HepG2 (cell line): ENCODE results near the gene GSDME. TPM values are rescaled to one million over a fixed set of nuclear protein-coding genes. Genes with fewer than 3 reads are reported as not detected.

ENCODE experiments used
- ATAC-seq: fragments of 200-7000 bp; cut with Tn5 transposase; 3 replicates; pipeline ENCODE4 v1.9.1; 2020; ENCODE audit warnings: mild to moderate bottlenecking, moderate library complexity
- BruUV-seq: library from RNA; stranded (reverse); fragments of 400-500 nt; replicated peaks from 2 replicates; lab custom pipeline; 2021; lab: Mats Ljungman, UMichigan
- CTCF ChIA-PET: fragments of 300-600 bp; formaldehyde crosslinking; extraction: SDS; loops from one replicate; lab custom pipeline; 2021; ENCODE audit warnings: low total read pairs, inconsistent platforms, low intra/inter-chr PET ratio; lab: Yijun Ruan, JAX
- POLR2A ChIA-PET: fragments of 350-600 bp; sonication (Branson Sonifier 250); formaldehyde crosslinking; loops from one replicate; lab custom pipeline; 2020; ENCODE audit warnings: antibody characterized with exemption, inconsistent platforms; lab: Yijun Ruan, JAX
- DNase-seq: peaks from one replicate; pipeline ENCODE4 v3.0.0-alpha.2; 2015; ENCODE audit warnings: low spot score
- FAIRE-seq: peaks from 3 replicates; lab custom pipeline; 2011; peaks lifted over from hg19 to GRCh38; lab: Jason Lieb, UNC
- H2AFZ ChIP-seq: one replicate; pipeline ENCODE4 v1.6.1; 2011; ENCODE audit warnings: low read length, inconsistent platforms
- H3K27ac ChIP-seq: fragments of 300-600 bp; 3 replicates; pipeline ENCODE4 v1.8.0; 2011; ENCODE audit warnings: mixed run types, mild to moderate bottlenecking, mixed read lengths, low read length, inconsistent platforms; ENCODE audit not compliant: insufficient read depth; ENCODE audit errors: extremely low read length
- H3K27me3 ChIP-seq, 2 experiments: fragments of 200-600 bp in 1 of 2; 2 replicates in 1 of 2; 3 replicates in 1 of 2; pipeline versions ENCODE4 v1.6.0 to v1.8.0; 2011; ENCODE audit warnings: low read length in 2 of 2, mild to moderate bottlenecking in 2 of 2, moderate library complexity in 2 of 2, inconsistent platforms in 1 of 2; ENCODE audit not compliant: insufficient read depth in 2 of 2, control insufficient read depth in 1 of 2
- H3K36me3 ChIP-seq, 2 experiments: fragments of 200-600 bp in 1 of 2; replicated peaks in 1 of 2; 2 replicates in 1 of 2; 3 replicates in 1 of 2; pipeline versions ENCODE4 v1.5.1 to v1.8.0; 2011; ENCODE audit warnings: low read length in 2 of 2, inconsistent platforms in 1 of 2; ENCODE audit not compliant: insufficient read depth in 2 of 2, control insufficient read depth in 1 of 2
- H3K4me1 ChIP-seq: 2 replicates; pipeline ENCODE4 v1.5.1; 2012; ENCODE audit warnings: low read length, inconsistent platforms; ENCODE audit not compliant: insufficient read depth
- H3K4me2 ChIP-seq: 2 replicates; pipeline ENCODE4 v1.6.0; 2011; ENCODE audit warnings: low read depth, low read length, inconsistent platforms
- H3K4me3 ChIP-seq, 3 experiments: fragments of 200-600 bp in 1 of 3; sonication (generic), shearing (Covaris generic) in 1 of 3; replicated peaks in 1 of 3; 2 replicates each; pipeline ENCODE4 v1.5.1; 2011 to 2016; ENCODE audit warnings: low read length in 3 of 3, inconsistent platforms in 2 of 3, low read depth in 2 of 3, mild to moderate bottlenecking in 2 of 3, control low read depth in 1 of 3, mixed read lengths in 1 of 3; ENCODE audit not compliant: insufficient read depth in 1 of 3
- H3K79me2 ChIP-seq: one replicate; pipeline ENCODE4 v1.6.1; 2011; ENCODE audit warnings: low read length, inconsistent platforms; ENCODE audit not compliant: insufficient read depth
- H3K9ac ChIP-seq: 2 replicates; pipeline ENCODE4 v1.6.0; 2011; ENCODE audit warnings: mild to moderate bottlenecking, low read depth, low read length, inconsistent platforms; ENCODE audit not compliant: insufficient read depth
- H3K9me3 ChIP-seq: 2 replicates; pipeline ENCODE4 v1.5.1; 2012; ENCODE audit warnings: mild to moderate bottlenecking, low read length
- H4K20me1 ChIP-seq: 2 replicates; pipeline ENCODE4 v1.6.0; 2011; ENCODE audit warnings: inconsistent platforms, mild to moderate bottlenecking, low read length, moderate library complexity; ENCODE audit not compliant: insufficient read depth
- CHD2 ChIP-seq: IDR thresholded peaks from 2 replicates; pipeline ENCODE4 v1.6.1; 2011; ENCODE audit warnings: low read depth, low read length, improper control_type of control experiment
- EED ChIP-seq: sonication (generic); formaldehyde crosslinking; IDR thresholded peaks from 2 replicates; pipeline ENCODE4 v1.5.0; 2020; ENCODE audit warnings: mild to moderate bottlenecking, missing genetic modification reagents
- ERF ChIP-seq: IDR thresholded peaks from 2 replicates; pipeline ENCODE4 v1.6.1; 2018; ENCODE audit warnings: missing biosample characterization, missing genetic modification reagents
- NFE2L1 ChIP-seq: sonication (generic); formaldehyde crosslinking; IDR thresholded peaks from 2 replicates; pipeline ENCODE4 v1.4.0; 2020; ENCODE audit warnings: missing genetic modification reagents, mild to moderate bottlenecking, borderline replicate concordance
- SMARCC2 ChIP-seq: fragments of 450-650 bp; IDR thresholded peaks from 2 replicates; pipeline ENCODE4 v1.6.1; 2017; ENCODE audit warnings: antibody characterized with exemption, mild to moderate bottlenecking
- SMC3 ChIP-seq: IDR thresholded peaks from 2 replicates; pipeline ENCODE4 v1.6.1; 2011; ENCODE audit warnings: low read length, improper control_type of control experiment
- SP5 ChIP-seq: IDR thresholded peaks from 2 replicates; pipeline ENCODE4 v1.6.1; 2016; ENCODE audit warnings: low read depth, borderline replicate concordance
- U2AF1 ChIP-seq: fragments of 200-400 bp; formaldehyde crosslinking; optimal IDR thresholded peaks from 2 replicates; pipeline ENCODE3; 2017; ENCODE audit warnings: mild to moderate bottlenecking, low read depth, low read length
- ZBTB20 ChIP-seq: sonication (generic); formaldehyde crosslinking; IDR thresholded peaks from 2 replicates; pipeline ENCODE4 v1.8.1; 2023; ENCODE audit warnings: missing genetic modification reagents, low read depth, mild to moderate bottlenecking, borderline replicate concordance
- ZMYM2 ChIP-seq: sonication (generic); formaldehyde crosslinking; IDR thresholded peaks from 2 replicates; pipeline ENCODE4 v1.8.0; 2022; ENCODE audit warnings: mild to moderate bottlenecking, missing genetic modification reagents
- ZNF234 ChIP-seq: sonication (generic); formaldehyde crosslinking; conservative IDR thresholded peaks from 2 replicates; pipeline ENCODE4 v1.5.1; 2020; ENCODE audit warnings: mild to moderate bottlenecking, missing genetic modification reagents
- ZNF574 ChIP-seq: sonication (generic); formaldehyde crosslinking; IDR thresholded peaks from 2 replicates; pipeline ENCODE4 v1.4.0; 2020; ENCODE audit warnings: missing genetic modification reagents
- ZSCAN5A ChIP-seq: sonication (generic); formaldehyde crosslinking; IDR thresholded peaks from 2 replicates; pipeline ENCODE4 v1.8.0; 2022; ENCODE audit warnings: mild to moderate bottlenecking, missing genetic modification reagents, borderline replicate concordance
- WGBS: methylation state at CpG from one replicate; pipeline ENCODE4 v1.1.6; 2017; ENCODE audit warnings: low lambda C conversion rate; 5-methylcytosine and 5-hydroxymethylcytosine counted together
- in situ Hi-C: cut with HindIII; loops from 2 replicates; pipeline ENCODE4 v1.10.0; 2017; ENCODE audit warnings: low pct_unique_long_range_greater_than_20kb; ENCODE audit not compliant: extremely low pct_ligation_motif_present
- intact Hi-C: fragments of 100-400 bp; cut with micrococcal nuclease; formaldehyde crosslinking; loops from one replicate; pipeline ENCODE4 v1.10.0; 2022; ENCODE audit not compliant: unreplicated experiment
- polyA plus RNA-seq, 8 experiments: library from polyadenylated mRNA; depleted of rRNA in 3 of 8; stranded (reverse) in 7 of 8; unstranded in 1 of 8; fragments of >200 nt; fragmentation: Illumina TruSeq in 4 of 8; extraction: Trizol in 4 of 8; gene quantifications; 2 replicates each; pipeline versions ENCODE4 v1.2.1 to v1.2.3, GENCODE V29; 2011 to 2016; ENCODE audit warnings: low read depth in 4 of 8, missing spikeins in 1 of 8, mixed read lengths in 1 of 8; ENCODE audit not compliant: insufficient read depth in 1 of 8
- total RNA-seq, 5 experiments: library from RNA; depleted of rRNA; stranded (reverse); fragments of >200 nt; fragmentation: Illumina TruSeq; extraction: Trizol; gene quantifications; 2 replicates each; pipeline ENCODE4 v1.2.3, GENCODE V29; 2016; ENCODE audit warnings: low read depth in 1 of 5

GSDME gene
- total and polyA plus RNA-seq, 2 of the 13 experiments (the other 11 are each of a cell fraction or from before 2014, with no cell fraction given) = 19.2 to 28.2 TPM

GRCh38 chr7:24698531-24699266 is 58.6 kb downstream of the GSDME start:
- TF ChIP-seq SP5 (CRISPR knock-in tag) = no peak
- TF ChIP-seq ZSCAN5A (CRISPR knock-in tag) = no peak
- no peak for TF ChIP-seq EED (CRISPR knock-in tag)
- TF ChIP-seq, all 625 proteins: peak for 0
- no TSS peak for BruUV-seq
- intact Hi-C loops = no loop called here
- ChIA-PET CTCF (no interaction called here), POLR2A (no interaction called here)
- H3K27me3 ChIP-seq = no peaks in the 10 kb centered on the region
- H3K4me1 ChIP-seq = peaks cover 22% of the 10 kb centered on the region
- no peak for ATAC-seq
- no peaks in the 10 kb centered on the region for H4K20me1 ChIP-seq
- no peak overlapping the region for H3K4me2 ChIP-seq
- no peak overlapping the region for H2AFZ ChIP-seq
- no peak overlapping the region for H3K9ac ChIP-seq
- no peaks in the 10 kb centered on the region for H3K79me2 ChIP-seq
- DNase-seq = no peak
- no peaks in the 10 kb centered on the region for H3K9me3 ChIP-seq
- H3K4me3 ChIP-seq = no peak overlapping the region
- H3K27ac ChIP-seq = no peak overlapping the region
- H3K36me3 ChIP-seq = no peaks in the 10 kb centered on the region; a peak in 1 of 5 replicates
- WGBS = 81% methylated on average over 7 of the region's 7 CpGs
- no peak for FAIRE-seq
- in situ Hi-C loops = no loop called here

GRCh38 chr7:24697416-24697815 is 59.8 kb downstream of the GSDME start:
- Histone ChIP-seq H3K27ac (no peak overlapping the region), H3K9me3 (no peaks in the 10 kb centered on the region), H3K4me1 (peaks cover 21% of the 10 kb centered on the region), H3K4me3 (no peak overlapping the region), H3K9ac (no peak overlapping the region), H3K79me2 (no peaks in the 10 kb centered on the region), H4K20me1 (no peaks in the 10 kb centered on the region), H3K4me2 (no peak overlapping the region), H3K27me3 (no peaks in the 10 kb centered on the region), H2AFZ (no peak overlapping the region), H3K36me3 (no peaks in the 10 kb centered on the region; a peak in 1 of 5 replicates)
- no peak for ATAC-seq
- BruUV-seq = no TSS peak
- 97% methylated on average over 4 of the region's 4 CpGs for WGBS
- POLR2A ChIA-PET = interaction anchor here (0.9 kb wide), 1 partner anchor 14 kb away, joined by 3 read pairs; no protein-coding TSS in a partner anchor
- intact Hi-C loops (no loop called here), in situ Hi-C loops (no loop called here)
- no peak for FAIRE-seq
- no peak for DNase-seq
- CTCF ChIA-PET = no interaction called here
- TF ChIP-seq ZNF574 (CRISPR knock-in tag) (no peak), SMARCC2 (no peak), ZMYM2 (CRISPR knock-in tag) (no peak), SMC3 (no peak), CHD2 (no peak), U2AF1 (no peak), ZBTB20 (no peak), NFE2L1 (CRISPR knock-in tag) (no peak), ERF (CRISPR knock-in tag) (no peak), ZNF234 (CRISPR knock-in tag) (no peak)
